ENCODE data around the gene CBARP. TPM values are rescaled to one million over a fixed set of nuclear protein-coding genes. Genes with fewer than 3 reads are reported as not detected.
"Not testable (repeated sequence)": the region's sequence is repeated elsewhere in the genome, so short reads cannot be mapped to it uniquely, and the experiment has no call there.

Gene CBARP
- total and polyA plus RNA-seq, 2 donors from 2014 or later, result 1.0 to 1.1 TPM

- peak overlapping the region; percentile 29 to 90 (median 82) for H3K9ac ChIP-seq (ENCODE audit: low read length in 3 of 3)
- H3K27ac ChIP-seq (ENCODE audit: low read depth in 2 of 2, low read length in 2 of 2), result peak overlapping the region; percentile 32 to 86
- peak in 2 of 5 donors; percentile 57 to 81 for DNase-seq
- H3K4me3 ChIP-seq (ENCODE audit: low read length in 3 of 3), result peak overlapping the region; percentile 55 to 90 (median 81)
- H3K9me3 ChIP-seq (ENCODE audit: control insufficient read depth in 2 of 3, insufficient read depth in 1 of 3, low read length in 3 of 3), result no peaks in the 10 kb centered on the region
- intact Hi-C loops (cut with DNase I), result no loop called here
- TF ChIP-seq CTCF (IDR thresholded peaks at IDR 0.05; ENCODE audit: borderline replicate concordance, extremely low read depth, insufficient read depth), result no peak
- peaks cover 3 to 27% (median 4%) of the 10 kb centered on the region in 3 donors for H3K4me1 ChIP-seq (ENCODE audit: control insufficient read depth in 2 of 3, insufficient read depth in 2 of 3, low read depth in 1 of 3, low read length in 3 of 3)
- H3K36me3 ChIP-seq (ENCODE audit: control insufficient read depth in 2 of 3, insufficient read depth in 3 of 3, low read length in 3 of 3), result peaks cover 0 to 3% (median 0%) of the 10 kb centered on the region in 3 donors
- no peak for FAIRE-seq
- H3K27me3 ChIP-seq (ENCODE audit: control insufficient read depth, insufficient read depth, low read length), result no peaks in the 10 kb centered on the region
Observed at GRCh38 chr19:1206150-1206863, 31.5 kb downstream of the CBARP start.

- no peak for TF ChIP-seq CTCF (IDR thresholded peaks at IDR 0.05; ENCODE audit: borderline replicate concordance, extremely low read depth, insufficient read depth)
- no peaks in the 10 kb centered on the region for H3K27me3 ChIP-seq (ENCODE audit: control insufficient read depth, insufficient read depth, low read length)
- no peak for FAIRE-seq
- H3K4me1 ChIP-seq (ENCODE audit: control insufficient read depth in 2 of 3, insufficient read depth in 2 of 3, low read depth in 1 of 3, low read length in 3 of 3), result peaks cover 3 to 27% (median 4%) of the 10 kb centered on the region in 3 donors
- peaks cover 0 to 3% (median 0%) of the 10 kb centered on the region in 3 donors for H3K36me3 ChIP-seq (ENCODE audit: control insufficient read depth in 2 of 3, insufficient read depth in 3 of 3, low read length in 3 of 3)
- no peaks in the 10 kb centered on the region for H3K9me3 ChIP-seq (ENCODE audit: control insufficient read depth in 2 of 3, insufficient read depth in 1 of 3, low read length in 3 of 3)
- H3K27ac ChIP-seq (ENCODE audit: low read depth in 2 of 2, low read length in 2 of 2), result peak within 1 kb of the TSS; percentile 81 to 86
- peak within 1 kb of the TSS; percentile 55 to 90 (median 81) for H3K4me3 ChIP-seq (ENCODE audit: low read length in 3 of 3)
- peak within 1 kb of the TSS in 2 of 3 donors; percentile 82 to 90 for H3K9ac ChIP-seq (ENCODE audit: low read length in 3 of 3)
- DNase-seq, result peak; percentile 98 to 100 (median 99)
- intact Hi-C loops (cut with DNase I), result no loop called here
Observed at GRCh38 chr19:1205114-1206099, 32.4 kb downstream of the CBARP start, which contains the start of gene STK11. Gene STK11, plus strand, starts transcription at chr19:1205778. Its CDS starts 1,136 bp downstream, at chr19:1206914.

GRCh38 chr19:1200614-1201013, 37.2 kb downstream of the CBARP start:
- intact Hi-C loops (cut with DNase I); H3K4me1 ChIP-seq (ENCODE audit: control insufficient read depth in 2 of 3, insufficient read depth in 2 of 3, low read depth in 1 of 3, low read length in 3 of 3); H3K9me3 ChIP-seq (ENCODE audit: control insufficient read depth in 2 of 3, insufficient read depth in 1 of 3, low read length in 3 of 3); DNase-seq; H3K27me3 ChIP-seq (ENCODE audit: control insufficient read depth, insufficient read depth, low read length); H3K27ac ChIP-seq (ENCODE audit: low read depth in 2 of 2, low read length in 2 of 2); H3K4me3 ChIP-seq (ENCODE audit: low read length in 3 of 3); H3K36me3 ChIP-seq (ENCODE audit: control insufficient read depth in 2 of 3, insufficient read depth in 3 of 3, low read length in 3 of 3); H3K9ac ChIP-seq (ENCODE audit: low read length in 3 of 3); FAIRE-seq: not testable (repeated sequence)

All from kidney (tissue), 14 donors.